ENCODE data around the gene ULBP2. TPM values are rescaled to one million over a fixed set of nuclear protein-coding genes. Genes with fewer than 3 reads are reported as not detected.
"Not testable (repeated sequence)": the region's sequence is repeated elsewhere in the genome, so short reads cannot be mapped to it uniquely, and the experiment has no call there.

ULBP2 gene
- total RNA-seq, 4 donors from 2014 or later: 2.9 to 11.1 (median 4.6) TPM

DNA sequence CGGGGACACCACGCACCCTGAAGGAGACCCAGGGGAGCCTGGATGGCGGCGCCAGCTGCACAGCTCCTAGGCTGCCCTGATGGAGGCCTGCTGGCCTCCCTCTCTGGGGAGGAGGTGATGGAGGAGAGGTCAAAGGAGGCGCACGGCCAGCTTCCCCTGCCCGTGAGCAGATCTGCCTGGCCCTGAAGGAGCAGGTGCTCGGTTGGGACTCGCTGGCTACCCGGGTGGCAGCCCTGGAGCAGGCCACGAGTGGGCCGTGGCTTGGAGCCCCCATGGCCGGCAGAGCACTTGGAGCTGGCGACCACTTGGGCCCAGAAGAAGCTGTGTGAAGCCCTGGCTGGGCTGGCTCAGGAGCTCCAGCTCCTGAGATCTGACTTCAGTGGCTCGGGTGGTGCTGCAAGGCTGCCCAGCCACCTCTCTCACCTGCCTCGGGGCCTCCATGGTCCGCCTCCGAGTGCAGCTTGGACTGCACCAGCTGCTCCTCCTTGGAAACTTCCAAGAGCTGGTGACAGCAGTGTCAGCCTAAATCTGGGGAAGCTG lies 36.4 kb upstream of the ULBP2 start:
- Histone ChIP-seq H3K9me3 (peaks cover 0 to 12% (median 7%) of the 10 kb centered on the region in 3 donors), H3K4me1 (peaks cover 7 to 28% (median 8%) of the 10 kb centered on the region in 3 donors), H3K27ac (no peak overlapping the region), H3K36me3 (no peaks in the 10 kb centered on the region), H3K27me3 (no peaks in the 10 kb centered on the region), H3K4me3 (no peak overlapping the region)
- TF ChIP-seq, protein P1, sequence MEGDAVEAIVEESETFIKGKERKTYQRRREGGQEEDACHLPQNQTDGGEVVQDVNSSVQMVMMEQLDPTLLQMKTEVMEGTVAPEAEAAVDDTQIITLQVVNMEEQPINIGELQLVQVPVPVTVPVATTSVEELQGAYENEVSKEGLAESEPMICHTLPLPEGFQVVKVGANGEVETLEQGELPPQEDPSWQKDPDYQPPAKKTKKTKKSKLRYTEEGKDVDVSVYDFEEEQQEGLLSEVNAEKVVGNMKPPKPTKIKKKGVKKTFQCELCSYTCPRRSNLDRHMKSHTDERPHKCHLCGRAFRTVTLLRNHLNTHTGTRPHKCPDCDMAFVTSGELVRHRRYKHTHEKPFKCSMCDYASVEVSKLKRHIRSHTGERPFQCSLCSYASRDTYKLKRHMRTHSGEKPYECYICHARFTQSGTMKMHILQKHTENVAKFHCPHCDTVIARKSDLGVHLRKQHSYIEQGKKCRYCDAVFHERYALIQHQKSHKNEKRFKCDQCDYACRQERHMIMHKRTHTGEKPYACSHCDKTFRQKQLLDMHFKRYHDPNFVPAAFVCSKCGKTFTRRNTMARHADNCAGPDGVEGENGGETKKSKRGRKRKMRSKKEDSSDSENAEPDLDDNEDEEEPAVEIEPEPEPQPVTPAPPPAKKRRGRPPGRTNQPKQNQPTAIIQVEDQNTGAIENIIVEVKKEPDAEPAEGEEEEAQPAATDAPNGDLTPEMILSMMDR (IDR thresholded peaks at IDR 0.05): no peak
- no peak for TF ChIP-seq POLR2A (IDR thresholded peaks at IDR 0.05)
- DNase-seq: no peak
- intact Hi-C loops (cut with DNase I): no loop called here
- 90% methylated on average over 4 of the region's 18 CpGs; no CpG with 5 or more reads in 1 of the 2 donors for WGBS, 2 donors

DNA sequence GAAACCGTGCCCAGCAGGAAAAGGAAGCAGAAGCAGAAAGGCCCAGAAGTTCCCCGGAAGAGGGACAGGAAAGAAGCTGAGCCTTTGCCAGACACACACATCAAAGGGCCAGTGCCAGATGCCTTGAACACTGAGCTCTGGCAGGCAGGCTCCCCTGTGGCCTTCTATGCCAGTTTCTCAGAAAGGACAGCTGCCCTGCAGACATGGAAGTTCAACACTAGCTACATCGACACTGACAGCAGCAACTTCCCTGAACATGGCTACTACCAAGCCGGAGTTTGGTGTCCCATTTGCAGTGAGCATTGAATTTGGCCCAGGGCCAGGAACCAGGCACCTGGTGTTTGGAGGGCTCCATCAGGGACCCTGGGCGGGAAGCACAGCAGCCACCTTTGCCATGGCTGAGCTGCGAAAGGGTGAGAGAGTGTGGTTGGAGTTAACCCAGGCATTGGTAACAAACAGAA lies 35.9 kb upstream of the ULBP2 start:
- DNase-seq: no peak
- TF ChIP-seq, protein P1 (IDR thresholded peaks at IDR 0.05): no peak
- no peak for TF ChIP-seq POLR2A (IDR thresholded peaks at IDR 0.05)
- intact Hi-C loops (cut with DNase I): no loop called here
- WGBS, 2 donors: 78% methylated on average over 5 of the region's 6 CpGs; no CpG with 5 or more reads in 1 of the 2 donors
- H3K27ac ChIP-seq: no peak overlapping the region
- no peaks in the 10 kb centered on the region for H3K36me3 ChIP-seq
- peaks cover 6 to 23% (median 6%) of the 10 kb centered on the region in 3 donors for H3K4me1 ChIP-seq
- H3K9me3 ChIP-seq: peaks cover 0 to 12% (median 7%) of the 10 kb centered on the region in 3 donors
- H3K4me3 ChIP-seq: no peak overlapping the region
- no peaks in the 10 kb centered on the region for H3K27me3 ChIP-seq

DNA sequence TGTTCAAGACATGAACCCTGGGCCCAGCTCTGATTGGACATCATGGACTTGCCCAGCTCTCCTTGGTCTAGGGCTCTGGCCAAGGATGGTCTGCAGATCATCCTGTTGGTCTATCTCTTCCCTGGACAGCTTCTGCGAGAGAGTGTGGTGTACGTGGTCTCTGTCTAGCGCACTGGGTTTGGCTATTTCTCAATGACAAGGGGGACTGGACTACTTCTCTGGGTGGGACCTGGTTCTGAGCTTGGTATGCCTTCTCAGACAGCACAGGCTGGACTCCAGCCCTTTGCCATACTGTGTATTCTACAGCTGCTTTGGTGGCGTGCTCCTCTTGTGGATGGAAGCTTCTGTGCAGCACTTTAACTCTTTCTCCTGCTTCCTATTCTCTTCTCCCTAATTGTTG lies 35.4 kb upstream of the ULBP2 start:
- WGBS, 2 donors: 86 to 97% methylated on average over 1 to 4 of the region's 4 CpGs
- Histone ChIP-seq H3K4me1 (peaks cover 1 to 18% (median 1%) of the 10 kb centered on the region in 3 donors), H3K36me3 (no peaks in the 10 kb centered on the region), H3K4me3 (no peak overlapping the region), H3K27ac (no peak overlapping the region), H3K9me3 (peaks cover 0 to 12% (median 7%) of the 10 kb centered on the region in 3 donors), H3K27me3 (no peaks in the 10 kb centered on the region)
- intact Hi-C loops (cut with DNase I): no loop called here
- no peak for DNase-seq
- no peak for TF ChIP-seq POLR2A (IDR thresholded peaks at IDR 0.05)
- TF ChIP-seq, protein P1 (IDR thresholded peaks at IDR 0.05): no peak

DNA sequence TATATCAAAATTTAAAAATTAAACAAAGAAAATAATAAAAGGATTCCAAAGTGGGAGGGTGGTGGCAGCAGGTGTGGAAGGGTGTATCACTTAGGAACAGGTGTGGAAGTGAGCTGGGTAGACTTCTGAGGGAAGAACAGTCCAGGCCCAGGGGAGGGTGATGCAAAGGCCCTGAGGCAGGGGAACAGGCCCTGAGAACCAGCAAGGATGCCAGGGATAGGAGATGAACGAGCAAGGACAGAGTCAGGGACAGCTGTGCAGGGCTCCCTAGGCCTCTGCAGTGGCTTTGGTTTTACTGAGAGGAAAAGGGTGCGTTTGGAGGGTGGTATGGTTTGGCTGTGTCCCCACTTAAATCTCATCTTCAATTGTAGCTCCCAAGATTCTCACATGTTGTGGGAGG lies 34.5 kb upstream of the ULBP2 start:
- Histone ChIP-seq H3K9me3 (peaks cover 0 to 12% (median 7%) of the 10 kb centered on the region in 3 donors), H3K27me3 (no peaks in the 10 kb centered on the region), H3K27ac (no peak overlapping the region), H3K4me1 (peaks cover 0 to 12% (median 0%) of the 10 kb centered on the region in 3 donors), H3K36me3 (no peaks in the 10 kb centered on the region), H3K4me3 (no peak overlapping the region)
- no peak for DNase-seq
- WGBS, 2 donors: 72 to 75% methylated on average over 2 of the region's 2 CpGs
- intact Hi-C loops (cut with DNase I): no loop called here
- TF ChIP-seq, protein P1 (IDR thresholded peaks at IDR 0.05): no peak
- TF ChIP-seq POLR2A (IDR thresholded peaks at IDR 0.05): no peak

DNA sequence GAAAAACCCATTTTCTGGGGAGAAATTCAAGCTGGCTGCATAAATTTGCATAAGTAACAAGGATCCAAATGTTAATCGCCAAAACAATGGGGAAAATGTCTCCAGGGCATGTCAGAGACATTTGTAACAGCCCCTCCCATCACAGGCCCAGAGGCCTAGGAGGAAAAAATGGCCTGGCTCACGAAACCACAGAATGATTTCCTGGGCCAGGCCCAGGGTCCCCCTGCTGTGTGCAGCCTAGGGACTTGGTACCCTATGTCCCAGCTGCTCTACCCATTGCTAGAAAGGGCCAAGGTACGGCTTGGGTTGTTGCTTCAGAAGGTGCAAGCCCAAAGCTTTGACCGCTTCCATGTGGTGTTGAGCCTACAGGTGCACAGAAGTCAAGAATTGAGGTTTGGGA lies 33.3 kb upstream of the ULBP2 start:
- H3K27ac ChIP-seq; DNase-seq; H3K36me3 ChIP-seq; intact Hi-C loops (cut with DNase I); H3K27me3 ChIP-seq; H3K4me3 ChIP-seq: not testable (repeated sequence)
- Histone ChIP-seq H3K4me1 (peaks cover 0 to 12% (median 0%) of the 10 kb centered on the region in 3 donors), H3K9me3 (peaks cover 0 to 12% (median 7%) of the 10 kb centered on the region in 3 donors)
- 60 to 67% methylated on average over 2 to 3 of the region's 4 CpGs for WGBS, 2 donors
